Panc1 (cell line): ENCODE measurements around the gene PANK2. TPM values are rescaled to one million over a fixed set of nuclear protein-coding genes. Genes with fewer than 3 reads are reported as not detected.
"Not testable (repeated sequence)": the region's sequence is repeated elsewhere in the genome, so short reads cannot be mapped to it uniquely, and the experiment has no call there.

Experiments used
- ATAC-seq: fragments of 200-7000 bp; cut with Tn5 transposase; 2 replicates; pipeline ENCODE4 v1.9.1; 2020; ENCODE audit warnings: mild to moderate bottlenecking, moderate library complexity
- Bru-seq: library from RNA; stranded (reverse); fragments of 400-500 nt; gene quantifications from one replicate; lab custom pipeline; 2021; lab: Mats Ljungman, UMichigan
- BruChase-seq, 2 experiments: library from RNA; stranded (reverse); fragments of 400-500 nt; gene quantifications; one replicate each; lab custom pipeline; 2021; lab: Mats Ljungman, UMichigan
- BruUV-seq: library from RNA; stranded (reverse); fragments of 400-500 nt; replicated peaks from 2 replicates; lab custom pipeline; 2021; lab: Mats Ljungman, UMichigan
- CTCF ChIA-PET: fragments of 300-600 bp; sonication (Branson Sonifier 250); formaldehyde crosslinking; loops from one replicate; lab custom pipeline; 2022; ENCODE audit warnings: antibody characterized with exemption; lab: Charles Lee
- POLR2A ChIA-PET: fragments of 300-600 bp; sonication (Branson Sonifier 250); formaldehyde crosslinking; loops from one replicate; lab custom pipeline; 2022; ENCODE audit warnings: antibody characterized with exemption; lab: Charles Lee
- DNase-seq: peaks from one replicate; pipeline ENCODE4 v3.0.0-alpha.2; 2010; ENCODE audit warnings: low read depth, low spot score
- H3K27ac ChIP-seq: 2 replicates; pipeline ENCODE4 v1.5.1; 2011; ENCODE audit warnings: mild to moderate bottlenecking, low read length, inconsistent platforms
- H3K27me3 ChIP-seq: fragments of 200-500 bp; sonication (Bioruptor generic); 2 replicates; pipeline ENCODE4 v1.6.0; 2014; ENCODE audit warnings: low read length, inconsistent platforms; ENCODE audit not compliant: control insufficient read depth, insufficient read depth
- H3K36me3 ChIP-seq: fragments of 200-500 bp; sonication (Bioruptor generic); 2 replicates; pipeline ENCODE4 v1.5.1; 2014; ENCODE audit warnings: inconsistent platforms, mild to moderate bottlenecking, low read length, moderate library complexity; ENCODE audit not compliant: control insufficient read depth, insufficient read depth
- H3K4me1 ChIP-seq: 2 replicates; pipeline ENCODE4 v1.5.1; 2011; ENCODE audit warnings: inconsistent platforms, mild to moderate bottlenecking, low read length, moderate library complexity; ENCODE audit not compliant: control insufficient read depth, insufficient read depth
- H3K4me3 ChIP-seq, 2 experiments: 2 replicates each; pipeline ENCODE4 v1.5.1; 2011 to 2012; ENCODE audit warnings: low read depth in 2 of 2, low read length in 2 of 2, mild to moderate bottlenecking in 2 of 2, inconsistent platforms in 1 of 2, moderate library complexity in 1 of 2
- H3K9me3 ChIP-seq: fragments of 200-500 bp; sonication (Bioruptor generic); 2 replicates; pipeline ENCODE4 v1.5.1; 2014; ENCODE audit warnings: low read depth, mild to moderate bottlenecking, inconsistent platforms, low read length, moderate library complexity; ENCODE audit not compliant: control insufficient read depth, insufficient read depth
- POLR2AphosphoS5 ChIP-seq: IDR thresholded peaks from 2 replicates; pipeline ENCODE4 v1.6.1; 2012; ENCODE audit warnings: mild to moderate bottlenecking, low read depth, low read length, moderate library complexity
- SIN3A ChIP-seq: IDR thresholded peaks from 2 replicates; pipeline ENCODE4 v1.6.1; 2012; ENCODE audit warnings: low read depth, mild to moderate bottlenecking, low read length, moderate library complexity, borderline replicate concordance; ENCODE audit not compliant: insufficient read depth
- TCF7L2 ChIP-seq: IDR thresholded peaks from 2 replicates; pipeline ENCODE4 v1.6.1; 2011; ENCODE audit warnings: mild to moderate bottlenecking, low read depth, low read length, inconsistent platforms
- in situ Hi-C: cut with HindIII; loops from 2 replicates; pipeline ENCODE4 v1.10.0; 2016; ENCODE audit warnings: low sequenced_read_pairs, low pct_unique_long_range_greater_than_20kb
- intact Hi-C: fragments of 100-400 bp; cut with micrococcal nuclease; formaldehyde crosslinking; loops from one replicate; pipeline ENCODE4 v1.10.0; 2022; ENCODE audit not compliant: unreplicated experiment
- long read RNA-seq: library from polyadenylated mRNA; unstranded; transcript quantifications from one replicate; pipeline ENCODE4 v2.0.0, GENCODE V29; 2021; ENCODE audit not compliant: unreplicated experiment
- polyA plus RNA-seq: library from polyadenylated mRNA; unstranded; fragments of >200 nt; gene quantifications from one replicate; pipeline ENCODE4 v1.2.1, GENCODE V29; 2012; ENCODE audit warnings: missing spikeins; ENCODE audit not compliant: insufficient read length
- total RNA-seq: library from RNA; stranded (reverse); gene quantifications from one replicate; pipeline ENCODE4 v1.2.1, GENCODE V29; 2021; ENCODE audit not compliant: unreplicated experiment
- TF ChIP-seq, protein P1 (sequence below), 2 experiments: IDR thresholded peaks; 2 replicates each; pipeline ENCODE4 v1.6.1; 2011 to 2012; ENCODE audit warnings: low read depth in 2 of 2, control low read depth in 1 of 2, low read length in 1 of 2, mild to moderate bottlenecking in 1 of 2, moderate library complexity in 1 of 2; ENCODE audit not compliant: insufficient read depth in 1 of 2
- TF ChIP-seq, protein P2 (sequence below): fragments of 450-650 bp; IDR thresholded peaks from 2 replicates; pipeline ENCODE4 v1.5.1; 2017; ENCODE audit warnings: mild to moderate bottlenecking

The PANK2 gene
- 40.9 TPM for total RNA-seq
- 25.0 TPM for polyA plus RNA-seq
- Bru-seq, nascent RNA: percentile 96 among the genes with signal in this experiment
- percentile 88 among the genes with signal in this experiment for BruChase-seq, experiment 1, labeled RNA remaining after a 2-hour chase
- percentile 89 among the genes with signal in this experiment for BruChase-seq, experiment 2, labeled RNA remaining after a 6-hour chase
- long read RNA-seq, full-length matches to known transcripts: 43 of 84 reads
- long read RNA-seq, partial matches to known transcripts: 16 of 84 reads
- long read RNA-seq, other reads (novel, unspliced or antisense): 25 of 84 reads

DNA sequence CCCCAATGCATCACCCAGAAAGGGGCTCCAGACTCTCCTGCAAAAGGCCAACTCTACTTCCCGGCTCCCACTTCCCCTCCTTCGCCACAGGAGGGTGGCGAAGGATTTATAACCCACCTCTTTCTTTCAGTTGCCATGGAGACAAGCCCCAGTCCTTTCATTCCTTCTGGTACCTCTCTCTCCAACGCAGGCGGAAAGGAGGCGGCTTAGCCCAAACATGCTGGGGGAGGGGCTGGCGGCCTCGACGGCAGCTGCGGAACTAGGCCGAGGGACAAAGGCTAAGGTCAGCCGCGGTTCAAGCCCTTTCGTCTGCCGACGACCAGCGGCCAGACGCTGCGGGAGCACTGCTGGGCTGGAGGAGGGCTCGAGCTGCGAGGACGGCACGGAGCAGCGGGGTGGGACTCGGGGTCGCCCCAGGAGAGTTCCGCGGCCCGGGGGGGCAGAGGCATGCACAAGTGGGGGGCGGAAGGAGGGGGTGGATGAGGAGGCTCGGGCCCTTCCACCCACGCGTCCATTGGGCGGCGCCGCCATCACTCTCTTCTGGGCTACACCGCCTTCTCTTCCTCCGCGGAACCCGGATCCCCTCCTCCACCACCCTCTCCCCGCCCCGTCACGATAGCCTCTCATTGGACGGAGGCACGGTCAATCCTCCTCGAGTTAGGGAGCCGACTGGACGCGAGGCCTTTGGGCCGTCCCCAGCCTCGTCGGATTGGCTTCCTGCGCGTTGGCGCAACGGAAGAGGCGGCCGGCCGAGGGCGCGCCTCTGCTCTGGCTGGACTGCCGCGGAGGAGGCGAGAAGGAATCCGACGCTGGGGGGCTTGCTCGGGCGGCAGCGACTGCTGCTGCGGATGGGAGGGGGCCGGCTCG, at the start of gene PANK2:
TSS of gene PANK2 (plus strand) at position 766 of the 867 bp plus-strand sequence.
- Histone ChIP-seq H3K4me3 (peak within 1 kb of the TSS; percentile 86 to 98), H3K36me3 (peaks cover 14% of the 10 kb centered on the region), H3K27me3 (no peaks in the 10 kb centered on the region), H3K27ac (peak within 1 kb of the TSS; percentile 98), H3K9me3 (no peaks in the 10 kb centered on the region), H3K4me1 (peaks cover 28% of the 10 kb centered on the region)
- ChIA-PET CTCF (no interaction called here), POLR2A (no interaction called here)
- in situ Hi-C loops: no loop called here
- TF ChIP-seq TCF7L2 (0 out of 2 replicates have a peak, but pooled peaks have one; percentile 40), POLR2AphosphoS5 (peak; percentile 75)
- TF ChIP-seq, protein P1, sequence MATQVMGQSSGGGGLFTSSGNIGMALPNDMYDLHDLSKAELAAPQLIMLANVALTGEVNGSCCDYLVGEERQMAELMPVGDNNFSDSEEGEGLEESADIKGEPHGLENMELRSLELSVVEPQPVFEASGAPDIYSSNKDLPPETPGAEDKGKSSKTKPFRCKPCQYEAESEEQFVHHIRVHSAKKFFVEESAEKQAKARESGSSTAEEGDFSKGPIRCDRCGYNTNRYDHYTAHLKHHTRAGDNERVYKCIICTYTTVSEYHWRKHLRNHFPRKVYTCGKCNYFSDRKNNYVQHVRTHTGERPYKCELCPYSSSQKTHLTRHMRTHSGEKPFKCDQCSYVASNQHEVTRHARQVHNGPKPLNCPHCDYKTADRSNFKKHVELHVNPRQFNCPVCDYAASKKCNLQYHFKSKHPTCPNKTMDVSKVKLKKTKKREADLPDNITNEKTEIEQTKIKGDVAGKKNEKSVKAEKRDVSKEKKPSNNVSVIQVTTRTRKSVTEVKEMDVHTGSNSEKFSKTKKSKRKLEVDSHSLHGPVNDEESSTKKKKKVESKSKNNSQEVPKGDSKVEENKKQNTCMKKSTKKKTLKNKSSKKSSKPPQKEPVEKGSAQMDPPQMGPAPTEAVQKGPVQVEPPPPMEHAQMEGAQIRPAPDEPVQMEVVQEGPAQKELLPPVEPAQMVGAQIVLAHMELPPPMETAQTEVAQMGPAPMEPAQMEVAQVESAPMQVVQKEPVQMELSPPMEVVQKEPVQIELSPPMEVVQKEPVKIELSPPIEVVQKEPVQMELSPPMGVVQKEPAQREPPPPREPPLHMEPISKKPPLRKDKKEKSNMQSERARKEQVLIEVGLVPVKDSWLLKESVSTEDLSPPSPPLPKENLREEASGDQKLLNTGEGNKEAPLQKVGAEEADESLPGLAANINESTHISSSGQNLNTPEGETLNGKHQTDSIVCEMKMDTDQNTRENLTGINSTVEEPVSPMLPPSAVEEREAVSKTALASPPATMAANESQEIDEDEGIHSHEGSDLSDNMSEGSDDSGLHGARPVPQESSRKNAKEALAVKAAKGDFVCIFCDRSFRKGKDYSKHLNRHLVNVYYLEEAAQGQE (IDR thresholded peaks at IDR 0.05; ENCODE audit: insufficient read depth in 1 of 2, low read depth in 2 of 2, low read length in 1 of 2): no peak; a peak in 1 of 4 replicates
- ATAC-seq (peak; percentile 97), DNase-seq (peak; percentile 96)
- BruUV-seq: no TSS peak
- intact Hi-C loops: no loop called here

DNA sequence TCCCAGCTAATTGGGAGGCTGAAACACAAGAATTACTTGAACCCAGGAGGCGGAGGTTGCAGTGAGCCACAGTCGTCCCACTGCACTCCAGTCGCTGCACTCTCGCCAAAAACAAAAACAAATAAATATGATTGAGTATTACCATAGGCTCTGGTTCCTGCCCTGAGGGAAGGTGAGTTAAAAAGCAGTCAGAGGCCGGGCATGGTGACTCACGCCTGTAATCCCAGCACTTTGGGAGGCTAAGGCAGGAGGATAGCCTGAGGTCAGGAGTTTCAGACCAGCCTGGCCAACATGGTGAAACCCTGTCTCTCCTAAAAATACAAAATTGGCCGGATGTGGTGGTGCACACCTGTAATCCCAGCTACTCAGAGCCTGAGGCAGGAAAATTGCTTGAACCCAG, 49.0 kb upstream of the PANK2 start:
- H3K4me1 ChIP-seq, H3K4me3 ChIP-seq, H3K36me3 ChIP-seq, POLR2A ChIA-PET, H3K27me3 ChIP-seq, in situ Hi-C loops, DNase-seq, BruUV-seq, CTCF ChIA-PET, intact Hi-C loops, H3K27ac ChIP-seq, H3K9me3 ChIP-seq: not testable (repeated sequence)
- peak; percentile 85 for ATAC-seq

DNA sequence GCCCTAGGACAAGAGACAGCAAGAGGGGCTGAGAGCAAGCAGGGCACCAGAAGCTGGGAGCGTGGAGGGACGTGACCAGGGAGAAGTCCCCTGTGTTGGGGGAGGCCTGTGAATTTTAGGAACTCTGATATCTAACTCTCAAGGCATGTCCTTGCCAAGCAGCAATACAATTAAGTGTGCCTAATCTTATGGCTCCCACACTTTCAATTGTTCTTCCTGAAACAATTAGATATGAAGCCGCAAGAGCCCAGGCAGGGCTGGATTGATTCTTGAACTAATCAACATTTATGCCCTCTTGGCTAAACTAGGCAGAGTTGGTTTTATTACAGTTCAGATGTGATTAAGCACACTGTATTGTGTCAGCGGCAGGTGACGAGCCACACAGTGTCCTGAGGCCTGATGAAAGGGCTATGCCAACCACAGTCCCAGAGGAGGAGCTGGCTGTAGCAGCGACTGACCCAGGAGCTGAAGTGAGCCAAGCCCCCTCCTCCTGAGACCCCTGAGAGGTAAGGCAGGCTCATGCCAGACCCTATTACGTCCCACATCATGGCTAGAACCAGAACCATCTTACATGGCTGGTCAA, 46.7 kb upstream of the PANK2 start:
- Histone ChIP-seq H3K4me1 (peaks cover 6% of the 10 kb centered on the region; the same call in 1 of the 2 replicates), H3K36me3 (peaks cover 2% of the 10 kb centered on the region; the same call in 1 of the 2 replicates), H3K9me3 (no peaks in the 10 kb centered on the region), H3K27ac (no peak overlapping the region), H3K4me3 (no peak overlapping the region), H3K27me3 (no peaks in the 10 kb centered on the region)
- in situ Hi-C loops: no loop called here
- TF ChIP-seq POLR2AphosphoS5 (no peak), TCF7L2 (no peak), SIN3A (no peak)
- TF ChIP-seq, protein P1 (IDR thresholded peaks at IDR 0.05; ENCODE audit: insufficient read depth in 1 of 2, low read depth in 2 of 2, low read length in 1 of 2): no peak
- TF ChIP-seq, protein P2, sequence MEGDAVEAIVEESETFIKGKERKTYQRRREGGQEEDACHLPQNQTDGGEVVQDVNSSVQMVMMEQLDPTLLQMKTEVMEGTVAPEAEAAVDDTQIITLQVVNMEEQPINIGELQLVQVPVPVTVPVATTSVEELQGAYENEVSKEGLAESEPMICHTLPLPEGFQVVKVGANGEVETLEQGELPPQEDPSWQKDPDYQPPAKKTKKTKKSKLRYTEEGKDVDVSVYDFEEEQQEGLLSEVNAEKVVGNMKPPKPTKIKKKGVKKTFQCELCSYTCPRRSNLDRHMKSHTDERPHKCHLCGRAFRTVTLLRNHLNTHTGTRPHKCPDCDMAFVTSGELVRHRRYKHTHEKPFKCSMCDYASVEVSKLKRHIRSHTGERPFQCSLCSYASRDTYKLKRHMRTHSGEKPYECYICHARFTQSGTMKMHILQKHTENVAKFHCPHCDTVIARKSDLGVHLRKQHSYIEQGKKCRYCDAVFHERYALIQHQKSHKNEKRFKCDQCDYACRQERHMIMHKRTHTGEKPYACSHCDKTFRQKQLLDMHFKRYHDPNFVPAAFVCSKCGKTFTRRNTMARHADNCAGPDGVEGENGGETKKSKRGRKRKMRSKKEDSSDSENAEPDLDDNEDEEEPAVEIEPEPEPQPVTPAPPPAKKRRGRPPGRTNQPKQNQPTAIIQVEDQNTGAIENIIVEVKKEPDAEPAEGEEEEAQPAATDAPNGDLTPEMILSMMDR: no peak
- no peak for ATAC-seq
- ChIA-PET CTCF (no interaction called here), POLR2A (no interaction called here)
- intact Hi-C loops: no loop called here
- no TSS peak for BruUV-seq
- no peak for DNase-seq
